B cell (primary cell): Measurements from ENCODE around the gene FARP2.

Experiments
- CTCF ChIP-seq: fragments of 200-600 bp; IDR thresholded peaks from one replicate; pipeline ENCODE4 v1.8.0; 2022; ENCODE audit warnings: antibody characterized with exemption, mild to moderate bottlenecking
- EZH2 ChIP-seq: IDR thresholded peaks from 2 replicates; pipeline ENCODE4 v1.6.1; 2012; ENCODE audit warnings: borderline replicate concordance, low read depth, mild to moderate bottlenecking, moderate library complexity, low read length; ENCODE audit not compliant: insufficient read depth, poor library complexity, severe bottlenecking

- no peak for TF ChIP-seq CTCF
- TF ChIP-seq EZH2, result no peak
Observed at GRCh38 chr2:241317391-241317790, 38.7 kb upstream of the FARP2 start.
